HG03565 (cell line): ENCODE measurements around the gene HNRNPU.
"Not testable (repeated sequence)": the region's sequence is repeated elsewhere in the genome, so short reads cannot be mapped to it uniquely, and the experiment has no call there.

Experiments used
- ATAC-seq: cut with Tn5 transposase; IDR thresholded peaks from one replicate; pipeline ENCODE4 v1.9.1; 2021; ENCODE audit warnings: mild to moderate bottlenecking, moderate library complexity; ENCODE audit not compliant: unreplicated experiment

The HNRNPU gene

GRCh38 chr1:244843148-244843978 lies 21.0 kb downstream of the HNRNPU start:
- no peak for ATAC-seq

- no peak for ATAC-seq
These were observed 22.9 kb downstream of the HNRNPU start for GRCh38 chr1:244841273-244841927.

- ATAC-seq: no peak
These were observed 24.0 kb downstream of the HNRNPU start for GRCh38 chr1:244840219-244840794.

- ATAC-seq: no peak
These were observed 24.7 kb downstream of the HNRNPU start for GRCh38 chr1:244839656-244840055.

- no peak for ATAC-seq
These were observed 26.6 kb downstream of the HNRNPU start for GRCh38 chr1:244837597-244838258.

- ATAC-seq: no peak
These were observed 27.8 kb downstream of the HNRNPU start for GRCh38 chr1:244836584-244836983.

GRCh38 chr1:244836135-244836521 lies 28.2 kb downstream of the HNRNPU start:
- no peak for ATAC-seq

GRCh38 chr1:244835276-244836134 lies 28.8 kb downstream of the HNRNPU start, which contains the start of gene COX20:
COX20 (plus strand) TSS chr1:244835658; CDS start chr1:244835715, 57 bp downstream.
- peak; percentile 38 for ATAC-seq

- peak; percentile 47 for ATAC-seq
These were observed 29.6 kb downstream of the HNRNPU start for GRCh38 chr1:244834543-244835275.

- no peak for ATAC-seq
These were observed 30.4 kb downstream of the HNRNPU start for GRCh38 chr1:244833734-244834542.

- not testable (repeated sequence) for ATAC-seq
These were observed 31.1 kb downstream of the HNRNPU start for GRCh38 chr1:244833260-244833659.

GRCh38 chr1:244830639-244831038 lies 33.7 kb downstream of the HNRNPU start:
- no peak for ATAC-seq

- ATAC-seq: no peak
These were observed 37.6 kb downstream of the HNRNPU start for GRCh38 chr1:244826712-244827111.

- ATAC-seq: no peak
These were observed 41.5 kb downstream of the HNRNPU start for GRCh38 chr1:244822878-244823277.

GRCh38 chr1:244821134-244821533 lies 43.2 kb downstream of the HNRNPU start:
- ATAC-seq: no peak

- ATAC-seq: no peak
These were observed 44.2 kb downstream of the HNRNPU start for GRCh38 chr1:244820131-244820530.

- no peak for ATAC-seq
These were observed 46.9 kb downstream of the HNRNPU start for GRCh38 chr1:244817415-244817894.

- no peak for ATAC-seq
These were observed 48.7 kb downstream of the HNRNPU start for GRCh38 chr1:244815600-244816099.
